NK-92 (cell line): ENCODE data around the gene NMRK2.
"Not testable (repeated sequence)": the region's sequence is repeated elsewhere in the genome, so short reads cannot be mapped to it uniquely, and the experiment has no call there.

ENCODE experiments used
- DNase-seq: peaks from one replicate; lab custom pipeline; 2025; ENCODE audit not compliant: unreplicated experiment; lab: John Stamatoyannopoulos, UW

The NMRK2 gene

GRCh38 chr19:3964256-3965194 lies 31.7 kb downstream of the NMRK2 start:
- no peak for DNase-seq

- DNase-seq, result no peak
Measured at GRCh38 chr19:3966051-3967017, 33.5 kb downstream of the NMRK2 start.

- not testable (repeated sequence) for DNase-seq
Measured at GRCh38 chr19:3967983-3968382, 35.1 kb downstream of the NMRK2 start.

- no peak for DNase-seq
Measured at GRCh38 chr19:3968556-3969434, 35.9 kb downstream of the NMRK2 start.

- no peak for DNase-seq
Measured at GRCh38 chr19:3969435-3970312, 36.8 kb downstream of the NMRK2 start.

- DNase-seq, result no peak
Measured at GRCh38 chr19:3970313-3970807, 37.5 kb downstream of the NMRK2 start.

- peak; percentile 55 for DNase-seq
Measured at GRCh38 chr19:3970808-3971598, 38.1 kb downstream of the NMRK2 start, which contains the start of gene DAPK3. TSS of gene DAPK3 (minus strand) at chr19:3971099. CDS start at chr19:3969735, 1,364 bp downstream.

GRCh38 chr19:3975144-3975543 lies 42.3 kb downstream of the NMRK2 start:
- DNase-seq, result no peak

- no peak for DNase-seq
Measured at GRCh38 chr19:3975637-3976087, 42.8 kb downstream of the NMRK2 start.

- no peak for DNase-seq
Measured at GRCh38 chr19:3976495-3977241, 43.8 kb downstream of the NMRK2 start.

- no peak for DNase-seq
Measured at GRCh38 chr19:3977242-3978143, 44.6 kb downstream of the NMRK2 start.

- DNase-seq, result no peak
Measured at GRCh38 chr19:3978145-3978544, 45.3 kb downstream of the NMRK2 start.

GRCh38 chr19:3979289-3979673 lies 46.4 kb downstream of the NMRK2 start:
- DNase-seq, result no peak

- DNase-seq, result no peak
Measured at GRCh38 chr19:3979674-3980352, 46.9 kb downstream of the NMRK2 start.

- no peak for DNase-seq
Measured at GRCh38 chr19:3980353-3981251, 47.7 kb downstream of the NMRK2 start.
